HepG2 (cell line): ENCODE results near the gene ZKSCAN3. TPM values are rescaled to one million over a fixed set of nuclear protein-coding genes. Genes with fewer than 3 reads are reported as not detected.

Source experiments
- DR1 ChIP-seq: sonication (generic); formaldehyde crosslinking; IDR thresholded peaks from 2 replicates; pipeline ENCODE4 v1.8.0; 2021; ENCODE audit warnings: mild to moderate bottlenecking, missing genetic modification reagents, inconsistent platforms
- HOMEZ ChIP-seq: IDR thresholded peaks from 2 replicates; pipeline ENCODE4 v1.6.1; 2016; ENCODE audit warnings: low read depth
- IKZF4 ChIP-seq: sonication (generic); formaldehyde crosslinking; IDR thresholded peaks from 2 replicates; pipeline ENCODE4 v1.5.1; 2020; ENCODE audit warnings: borderline replicate concordance, mild to moderate bottlenecking, low read depth, missing genetic modification reagents; ENCODE audit errors: not compliant biosample characterization
- MXD1 ChIP-seq: sonication (generic); formaldehyde crosslinking; IDR thresholded peaks from 2 replicates; pipeline ENCODE4 v1.4.0; 2020; ENCODE audit warnings: mild to moderate bottlenecking, missing genetic modification reagents
- RFX1 ChIP-seq: fragments of 450-650 bp; IDR thresholded peaks from 2 replicates; pipeline ENCODE4 v1.6.1; 2017
- TSC22D2 ChIP-seq: sonication (generic); formaldehyde crosslinking; IDR thresholded peaks from 2 replicates; pipeline ENCODE4 v1.5.1; 2020; ENCODE audit warnings: missing genetic modification reagents, mild to moderate bottlenecking, borderline replicate concordance
- ZBTB46 ChIP-seq: sonication (generic); formaldehyde crosslinking; IDR thresholded peaks from 2 replicates; pipeline ENCODE4 v1.4.0; 2020; ENCODE audit warnings: mild to moderate bottlenecking, missing genetic modification reagents, borderline replicate concordance
- ZNF20 ChIP-seq: sonication (generic); formaldehyde crosslinking; IDR thresholded peaks from 2 replicates; pipeline ENCODE4 v1.4.0; 2020; ENCODE audit warnings: mild to moderate bottlenecking, moderate library complexity, missing genetic modification reagents
- ZNF230 ChIP-seq: sonication (generic); formaldehyde crosslinking; IDR thresholded peaks from 2 replicates; pipeline ENCODE4 v1.4.0; 2020; ENCODE audit warnings: mild to moderate bottlenecking, missing genetic modification reagents
- ZNF503 ChIP-seq: sonication (generic); formaldehyde crosslinking; IDR thresholded peaks from 2 replicates; pipeline ENCODE4 v1.4.0; 2020; ENCODE audit warnings: missing genetic modification reagents
- ZNF646 ChIP-seq: sonication (generic); formaldehyde crosslinking; IDR thresholded peaks from 2 replicates; pipeline ENCODE4 v1.9.0; 2021; ENCODE audit warnings: mild to moderate bottlenecking, missing genetic modification reagents
- polyA plus RNA-seq, 8 experiments: library from polyadenylated mRNA; depleted of rRNA in 3 of 8; stranded (reverse) in 7 of 8; unstranded in 1 of 8; fragments of >200 nt; fragmentation: Illumina TruSeq in 4 of 8; extraction: Trizol in 4 of 8; gene quantifications; 2 replicates each; pipeline versions ENCODE4 v1.2.1 to v1.2.3, GENCODE V29; 2011 to 2016; ENCODE audit warnings: low read depth in 4 of 8, missing spikeins in 1 of 8, mixed read lengths in 1 of 8; ENCODE audit not compliant: insufficient read depth in 1 of 8
- total RNA-seq, 5 experiments: library from RNA; depleted of rRNA; stranded (reverse); fragments of >200 nt; fragmentation: Illumina TruSeq; extraction: Trizol; gene quantifications; 2 replicates each; pipeline ENCODE4 v1.2.3, GENCODE V29; 2016; ENCODE audit warnings: low read depth in 1 of 5

Gene ZKSCAN3
- total and polyA plus RNA-seq, 2 of the 13 experiments (the other 11 are each of a cell fraction or from before 2014, with no cell fraction given), result 3.3 to 7.4 TPM

- TF ChIP-seq ZNF646 (CRISPR knock-in tag), result peak; percentile 81
- no peak for TF ChIP-seq IKZF4 (CRISPR knock-in tag)
- no peak; the same call in 1 of the 2 replicates for TF ChIP-seq TSC22D2 (CRISPR knock-in tag)
- TF ChIP-seq HOMEZ, result no peak
- peak; percentile 38; the same call in 1 of the 2 replicates for TF ChIP-seq DR1 (CRISPR knock-in tag)
- TF ChIP-seq ZNF503 (CRISPR knock-in tag), result 0 out of 2 replicates have a peak, but pooled peaks have one; percentile 25
- peak; percentile 47; the same call in 1 of the 2 replicates for TF ChIP-seq ZNF230
- TF ChIP-seq MXD1 (CRISPR knock-in tag), result peak; percentile 59; the same call in 1 of the 2 replicates
- TF ChIP-seq ZBTB46 (CRISPR knock-in tag), result no peak
- no peak; the same call in 1 of the 2 replicates for TF ChIP-seq ZNF20 (CRISPR knock-in tag)
- no peak for TF ChIP-seq RFX1
These were observed at the start of gene ZKSCAN3 (continued) for GRCh38 chr6:28349892-28350737.
